HT1080 (cell line): ENCODE data around the gene CXCL16. TPM values are rescaled to one million over a fixed set of nuclear protein-coding genes. Genes with fewer than 3 reads are reported as not detected.
"Not testable (repeated sequence)": the region's sequence is repeated elsewhere in the genome, so short reads cannot be mapped to it uniquely, and the experiment has no call there.

Source experiments
- DNase-seq: peaks from one replicate; pipeline ENCODE4 v3.0.0-alpha.2; 2015; ENCODE audit warnings: low read depth
- total RNA-seq: library from RNA; depleted of rRNA; stranded (reverse); fragments of >200 nt; shearing (Covaris generic); gene quantifications from 2 replicates; pipeline ENCODE4 v1.2.3, GENCODE V29; 2014; rRNA removed

CXCL16 gene
- total RNA-seq, 1 experiment from 2014 or later: 0.40 TPM

DNA sequence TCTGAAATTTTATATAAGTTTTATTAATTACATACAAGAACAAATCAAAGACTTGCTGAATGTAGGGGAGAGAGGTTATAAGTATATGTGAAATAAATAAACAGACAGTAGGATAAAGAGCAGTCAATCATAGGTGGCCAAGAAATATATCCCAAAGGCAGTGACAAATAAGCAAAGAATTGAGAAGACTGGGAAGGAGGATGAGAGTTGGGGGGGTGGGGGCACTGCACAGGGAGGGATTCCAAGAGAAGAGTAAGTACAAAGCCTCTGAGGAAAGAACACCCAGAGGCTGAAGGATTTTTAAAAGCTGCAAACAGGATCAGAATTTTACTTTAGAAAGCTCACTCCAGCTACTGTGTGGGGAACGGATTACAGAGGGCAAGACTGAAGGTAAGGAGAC lies 38.6 kb downstream of the CXCL16 start:
- no peak for DNase-seq

DNA sequence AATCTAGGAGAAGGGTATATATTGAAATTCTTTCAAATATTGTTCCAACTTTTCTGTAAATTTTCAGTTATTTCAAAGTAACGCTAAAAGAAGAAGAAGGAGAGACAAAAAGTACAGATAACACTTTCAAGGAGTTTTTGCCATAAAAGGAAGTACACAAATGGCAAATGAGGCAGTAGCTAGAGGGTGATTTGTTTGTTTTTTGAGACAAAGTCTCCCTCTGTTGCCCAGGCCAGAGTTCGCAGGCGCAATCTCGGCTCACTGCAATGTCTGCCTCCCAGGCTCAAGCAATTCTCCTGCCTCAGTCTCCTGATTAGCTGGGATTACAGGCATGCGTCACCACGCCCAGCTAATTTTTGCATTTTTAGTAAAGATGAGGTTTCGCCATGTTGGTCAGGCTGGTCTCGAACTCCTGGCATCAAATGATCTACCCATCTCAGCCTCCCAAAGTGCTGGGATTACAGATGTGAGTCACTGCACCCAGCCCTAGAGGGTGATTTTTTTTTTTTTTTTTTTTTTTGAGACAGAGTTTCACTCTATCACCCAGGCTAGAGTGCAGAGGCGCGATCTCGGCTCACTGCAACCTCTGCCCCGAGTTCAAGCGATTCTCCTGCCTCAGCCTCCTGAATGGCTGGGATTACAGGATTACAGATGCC lies 40.2 kb downstream of the CXCL16 start:
- not testable (repeated sequence) for DNase-seq

GRCh38 chr17:4696437-4696805 lies 43.3 kb downstream of the CXCL16 start:
- no peak for DNase-seq

DNA sequence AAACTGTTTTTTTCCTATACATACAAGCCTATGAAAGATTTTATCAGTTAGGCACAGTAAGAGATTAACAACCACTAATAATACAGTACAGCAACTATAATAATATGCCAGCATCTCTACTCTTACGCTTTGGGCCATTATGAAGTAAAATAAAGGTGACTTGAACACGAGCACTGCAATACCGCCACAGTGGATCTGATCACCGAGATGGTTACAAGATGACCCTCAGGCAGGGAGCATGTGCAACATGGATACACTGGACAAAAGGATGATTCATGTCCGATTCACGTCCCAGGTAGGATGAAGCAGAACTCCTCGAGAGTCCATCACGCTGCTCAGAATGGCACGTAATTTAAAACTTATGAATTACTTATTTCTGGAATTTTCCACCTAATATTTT lies 46.3 kb downstream of the CXCL16 start:
- no peak for DNase-seq

GRCh38 chr17:4691686-4692085 lies 48.0 kb downstream of the CXCL16 start:
- no peak for DNase-seq

DNA sequence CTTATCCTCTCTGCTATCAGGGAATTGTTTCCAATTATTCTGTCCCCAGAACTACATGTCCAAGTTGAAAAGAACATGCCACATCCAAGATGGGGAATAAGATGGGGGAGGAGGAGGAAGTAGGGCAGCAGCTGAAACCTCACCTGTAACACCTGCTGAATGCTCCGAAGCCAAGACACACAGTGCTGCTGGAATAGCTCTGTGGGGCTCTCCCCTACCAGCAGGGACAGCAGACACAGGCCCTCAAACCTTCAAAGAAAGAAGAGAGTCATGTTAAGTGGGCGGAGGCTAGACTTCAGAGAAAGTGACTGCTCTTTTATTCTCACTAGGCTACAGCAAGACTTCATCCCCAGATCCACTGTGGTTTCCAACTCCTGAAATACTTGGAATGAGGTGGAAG lies 49.0 kb downstream of the CXCL16 start:
- no peak for DNase-seq

DNA sequence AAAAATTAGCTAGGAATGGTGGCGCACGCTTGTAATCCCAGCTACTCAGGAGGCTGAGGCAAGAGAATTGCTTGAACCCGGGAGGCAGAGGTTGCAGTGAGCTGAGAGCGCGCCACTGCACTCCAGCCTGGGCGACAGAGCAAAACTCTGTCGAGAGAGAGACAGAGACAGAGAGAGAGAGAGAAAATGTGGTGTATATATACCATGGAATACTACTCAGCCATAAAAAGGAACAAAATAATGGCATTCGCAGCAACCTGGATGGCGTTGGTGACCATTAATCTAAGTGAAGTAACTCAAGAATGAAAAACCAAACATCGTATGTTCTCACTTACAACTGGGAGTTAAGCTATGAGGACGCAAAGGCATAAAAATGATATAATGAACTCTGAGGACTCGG lies 49.9 kb downstream of the CXCL16 start:
- not testable (repeated sequence) for DNase-seq

DNA sequence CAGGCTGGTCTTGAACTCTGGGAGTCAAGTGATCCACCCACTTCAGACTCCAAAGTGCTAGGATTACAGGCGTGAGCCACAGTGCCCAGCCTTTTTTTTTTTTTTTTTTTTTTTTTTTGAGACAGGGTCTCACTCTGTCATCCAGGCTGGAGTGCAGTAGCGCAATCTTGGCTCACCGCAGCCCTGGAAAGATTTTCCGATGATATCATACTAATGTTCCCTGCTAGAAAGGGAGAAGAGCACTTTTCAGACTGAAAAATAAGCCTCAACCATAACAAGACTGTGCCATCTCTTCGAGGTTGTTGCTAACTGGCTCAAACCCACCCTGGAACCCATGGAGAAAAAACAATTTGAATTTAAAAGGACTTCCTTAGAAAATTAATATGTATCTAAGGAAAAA lies 56.0 kb downstream of the CXCL16 start:
- DNase-seq: not testable (repeated sequence)

Other genes with a start within 250 kb of the CXCL16 start
- gene SPNS2, start 241.0 kb downstream of the CXCL16 start, total RNA-seq: 0.27 and 0.33 TPM in 2 replicates
- 117 and 129 TPM in 2 replicates for gene MYBBP1A, start 184.5 kb downstream of the CXCL16 start, total RNA-seq
- gene GGT6, start 179.4 kb downstream of the CXCL16 start, total RNA-seq: not detected in 2 replicates
- gene SMTNL2, start 155.4 kb downstream of the CXCL16 start, total RNA-seq: not detected in 2 replicates
- gene ALOX15, start 98.2 kb downstream of the CXCL16 start, total RNA-seq: not detected in 2 replicates
- 28.0 and 34.2 TPM in 2 replicates for gene PELP1, start 35.8 kb downstream of the CXCL16 start, total RNA-seq
- 22.1 and 27.4 TPM in 2 replicates for gene ARRB2, start 29.3 kb downstream of the CXCL16 start, total RNA-seq
- gene MED11, start 8.5 kb downstream of the CXCL16 start, total RNA-seq: 28.9 and 35.8 TPM in 2 replicates
- not detected in 2 replicates for gene ZMYND15, start 95 bp downstream of the CXCL16 start, total RNA-seq
- not detected in 2 replicates for gene TM4SF5, start 32.0 kb upstream of the CXCL16 start, total RNA-seq
- not detected in 2 replicates for gene VMO1, start 46.4 kb upstream of the CXCL16 start, total RNA-seq
- gene GLTPD2, start 49.0 kb upstream of the CXCL16 start, total RNA-seq: not detected in 2 replicates
- gene PSMB6, start 56.2 kb upstream of the CXCL16 start, total RNA-seq: 235 and 261 TPM in 2 replicates
- gene PLD2, start 67.2 kb upstream of the CXCL16 start, total RNA-seq: 12.8 and 13.1 TPM in 2 replicates
- gene MINK1, start 93.4 kb upstream of the CXCL16 start, total RNA-seq: 27.1 and 28.7 TPM in 2 replicates
- 0.07 and 0.48 TPM in 2 replicates for gene C17orf107, start 159.6 kb upstream of the CXCL16 start, total RNA-seq
- not detected in 2 replicates for gene CHRNE, start 163.2 kb upstream of the CXCL16 start, total RNA-seq
- not detected in 2 replicates for gene GP1BA, start 192.3 kb upstream of the CXCL16 start, total RNA-seq
- 103 and 112 TPM in 2 replicates for gene SLC25A11, start 200.1 kb upstream of the CXCL16 start, total RNA-seq
- gene RNF167, start 200.3 kb upstream of the CXCL16 start, total RNA-seq: 70.0 and 95.7 TPM in 2 replicates
- 1,934 and 2,529 TPM in 2 replicates for gene PFN1, start 208.6 kb upstream of the CXCL16 start, total RNA-seq
- gene ENO3, start 211.2 kb upstream of the CXCL16 start, total RNA-seq: 2.5 and 3.0 TPM in 2 replicates
- 75.6 and 81.8 TPM in 2 replicates for gene SPAG7, start 227.9 kb upstream of the CXCL16 start, total RNA-seq
- gene CAMTA2, start 247.7 kb upstream of the CXCL16 start, total RNA-seq: 7.6 and 14.3 TPM in 2 replicates